Measurements from ENCODE around the gene TIAM2.

TIAM2 gene

DNA sequence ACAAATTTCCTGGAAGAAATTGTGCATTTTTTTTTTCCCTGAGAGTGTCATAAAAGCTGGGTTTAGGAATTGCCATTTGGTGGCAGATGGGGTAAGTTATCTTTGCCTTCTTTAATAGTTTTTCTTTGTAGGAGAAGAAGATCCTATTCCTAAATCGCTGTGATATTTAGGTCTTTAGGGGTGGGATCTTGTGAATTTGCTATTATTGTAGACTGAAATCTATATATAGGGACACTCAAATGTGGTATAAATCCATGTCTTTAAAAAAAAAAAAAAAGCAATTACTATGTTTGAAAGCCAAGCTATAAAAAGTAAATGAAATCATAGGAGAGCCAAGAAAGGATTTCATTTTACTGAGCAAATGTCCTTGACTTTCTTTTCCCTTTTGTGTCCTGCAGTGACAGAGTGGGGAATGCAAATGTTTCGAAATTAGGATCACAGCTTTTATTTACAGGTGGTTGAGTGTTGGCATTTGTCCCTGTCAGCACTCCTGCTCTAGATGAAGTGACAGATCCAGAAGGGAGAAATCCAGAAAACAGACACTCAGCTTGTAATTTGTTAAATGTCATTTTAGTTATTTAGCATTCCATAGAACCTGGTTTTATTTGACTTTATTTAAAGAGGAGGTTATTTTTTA, 29.4 kb downstream of the TIAM2 start:
- DNase-seq (ENCODE audit: low spot score) = no peak

DNA sequence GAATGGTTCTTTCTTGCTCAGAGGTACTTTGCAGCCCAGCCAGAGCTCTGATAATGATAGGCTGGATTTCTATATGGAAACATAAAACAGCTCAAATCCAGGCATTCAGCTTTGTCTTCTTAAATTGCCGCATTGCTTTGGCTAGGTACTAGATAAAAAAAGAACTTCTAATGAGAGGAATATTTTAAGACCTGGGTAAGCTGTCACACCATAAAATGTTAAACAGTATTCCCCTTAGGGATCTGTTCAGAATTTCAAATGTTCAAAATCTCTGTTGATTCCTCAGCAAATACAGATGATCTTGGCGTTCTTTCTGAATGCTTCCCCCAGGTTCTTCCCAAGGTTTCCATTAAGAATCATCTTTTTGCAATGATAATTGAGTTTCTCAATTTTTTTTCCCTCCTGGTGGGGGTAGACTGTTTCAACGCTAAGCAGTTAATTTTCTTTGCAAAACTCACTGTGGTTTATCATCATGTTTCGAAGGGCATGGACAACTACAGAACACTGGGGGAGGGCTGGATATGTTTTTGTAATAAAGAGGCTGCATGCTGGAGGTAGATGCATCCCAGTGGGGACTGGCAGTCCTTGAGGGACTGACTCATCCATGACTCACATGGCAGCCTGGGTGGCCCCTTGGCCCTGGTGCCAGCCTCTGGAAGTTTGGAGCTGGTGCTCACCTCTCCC, 31.0 kb downstream of the TIAM2 start:
- no peak for DNase-seq (ENCODE audit: low spot score)

DNA sequence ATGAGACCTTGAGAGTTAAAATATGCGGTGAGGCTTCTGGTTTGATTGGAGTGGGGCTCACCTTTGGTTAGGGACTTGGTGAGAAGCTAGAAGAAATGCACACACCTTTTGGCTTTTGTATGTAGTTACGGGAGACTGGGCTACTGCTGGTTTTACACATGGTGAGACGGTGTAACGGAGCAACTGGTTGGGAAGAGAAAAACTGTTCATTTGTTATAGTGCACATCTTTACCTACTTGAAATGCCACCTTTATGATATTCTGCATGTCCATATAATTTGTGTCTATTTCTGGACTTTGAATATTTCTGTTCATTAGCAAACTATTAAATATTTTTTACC, 31.6 kb downstream of the TIAM2 start:
- no peak for DNase-seq (ENCODE audit: low spot score)

DNA sequence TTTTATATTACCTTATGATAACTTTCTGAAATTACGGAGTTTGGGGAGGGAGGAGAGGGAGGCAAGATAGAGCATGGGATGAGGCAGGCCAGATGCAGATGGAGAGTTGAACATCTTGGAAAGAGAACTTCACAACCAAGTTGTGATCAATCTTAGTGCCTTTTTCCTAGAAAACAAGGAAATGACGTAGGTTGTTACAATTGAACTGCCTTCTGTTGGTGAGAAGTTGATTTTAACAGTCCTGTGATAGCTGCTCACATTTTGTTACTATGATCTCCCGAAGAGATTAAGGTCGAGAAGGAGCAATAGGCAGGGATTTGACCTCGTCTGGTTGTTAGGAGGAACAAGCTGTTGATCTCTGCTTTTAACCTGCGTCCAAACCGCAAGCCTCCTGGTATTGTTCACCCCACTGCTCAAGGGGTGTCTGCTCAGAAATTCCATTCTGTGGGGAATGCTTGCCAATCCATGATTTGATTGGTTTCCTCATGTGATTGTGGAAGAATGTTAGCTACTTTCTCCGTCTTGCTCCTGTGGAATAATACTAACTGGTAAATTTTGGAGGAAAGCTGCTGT, 35.1 kb downstream of the TIAM2 start:
- DNase-seq (ENCODE audit: low spot score) = no peak

DNA sequence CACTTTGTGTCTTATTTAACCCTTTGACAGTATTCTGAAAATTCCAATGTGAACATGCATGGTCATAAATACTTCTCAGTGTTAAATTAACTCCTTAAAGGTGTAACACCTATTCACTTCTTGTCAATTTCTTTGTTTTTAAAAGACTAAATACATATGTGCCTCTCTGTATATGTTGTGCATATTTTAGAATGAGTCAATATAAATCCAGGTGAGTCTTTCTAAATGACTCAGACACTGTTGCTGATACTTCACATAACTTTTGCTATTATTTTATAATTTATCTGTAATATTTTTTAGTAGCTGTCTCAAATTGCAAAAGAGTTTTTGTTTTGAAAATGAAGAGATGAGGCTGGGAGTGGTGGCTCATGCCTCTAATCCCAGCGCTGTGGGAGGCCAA, 36.0 kb downstream of the TIAM2 start:
- DNase-seq (ENCODE audit: low spot score) = no peak

DNA sequence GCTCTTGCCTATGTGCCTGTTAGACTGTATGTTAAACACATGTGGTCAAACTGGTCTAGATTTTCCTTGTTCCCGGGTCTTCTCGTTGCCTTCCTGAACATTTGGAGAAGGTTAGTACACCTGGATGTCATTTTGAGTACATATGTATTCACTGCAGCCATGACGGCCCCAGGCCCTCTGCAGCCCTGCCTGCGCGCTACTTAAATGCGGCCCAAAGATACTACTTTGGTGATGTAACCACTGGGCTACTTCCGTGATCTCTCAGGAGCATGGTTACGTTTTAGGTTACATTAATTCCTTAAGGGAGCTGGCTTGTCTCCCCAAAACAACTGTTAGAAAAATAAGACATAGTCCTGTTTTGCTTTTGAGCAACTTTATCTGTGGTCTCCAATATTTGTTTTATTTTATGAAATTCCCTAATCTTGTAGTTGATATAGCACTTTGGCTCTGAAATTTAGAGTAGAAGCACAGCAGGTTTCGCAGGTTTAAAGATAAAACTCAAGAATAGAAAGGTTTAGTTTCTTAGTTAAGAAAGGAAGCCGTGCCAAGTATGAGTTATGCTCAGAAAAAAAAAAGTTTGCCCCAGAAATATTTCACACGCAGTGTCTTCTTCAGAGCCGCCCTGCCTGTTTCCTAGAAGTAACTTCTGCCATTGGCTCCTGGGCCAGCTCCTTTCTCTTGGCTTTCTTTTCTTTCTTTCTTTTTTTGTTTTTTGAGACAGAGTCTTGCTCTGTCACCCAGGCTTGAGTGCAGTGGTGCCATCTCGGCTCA, 38.1 kb downstream of the TIAM2 start:
- DNase-seq (ENCODE audit: low spot score) = no peak

DNA sequence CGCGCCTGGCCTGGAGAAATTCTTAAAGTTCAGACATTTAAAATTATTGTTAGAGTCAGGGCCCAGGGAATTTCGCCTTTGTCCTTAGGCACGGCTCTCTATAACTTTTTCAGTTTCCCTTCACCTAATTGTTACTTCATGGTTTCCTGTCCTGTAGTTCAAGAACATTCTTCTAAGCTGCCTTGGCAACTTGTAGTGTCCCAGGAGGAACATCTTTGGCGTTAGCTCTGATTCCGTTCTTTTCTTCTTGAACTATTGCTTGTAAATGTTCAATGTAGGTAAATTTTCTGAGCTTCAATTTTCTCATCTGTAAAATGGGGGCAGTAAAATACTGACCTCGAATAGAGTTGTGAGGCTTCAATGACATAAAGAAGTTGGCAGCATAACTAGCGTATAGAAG, 41.8 kb downstream of the TIAM2 start:
- DNase-seq (ENCODE audit: low spot score) = no peak

DNA sequence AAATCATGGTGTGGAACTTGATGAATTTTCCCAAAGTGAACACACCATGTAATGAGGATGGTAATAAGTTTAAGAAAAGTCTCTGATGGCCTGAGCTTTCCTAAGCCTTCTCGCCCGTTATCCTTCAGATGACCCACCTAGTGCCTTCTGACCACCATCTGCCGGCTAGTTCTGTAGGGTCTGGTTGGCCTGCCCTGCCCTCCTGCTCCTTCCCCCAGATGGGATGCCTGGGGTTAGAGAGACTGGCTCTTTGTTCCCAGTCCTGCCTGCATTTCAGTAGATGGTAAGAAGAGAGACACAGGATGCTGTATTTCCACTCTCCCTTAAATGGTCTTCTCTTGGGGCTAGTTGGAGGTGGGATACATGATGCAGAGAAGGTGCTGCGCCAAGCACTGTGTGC, 43.0 kb downstream of the TIAM2 start:
- DNase-seq (ENCODE audit: low spot score) = no peak

DNA sequence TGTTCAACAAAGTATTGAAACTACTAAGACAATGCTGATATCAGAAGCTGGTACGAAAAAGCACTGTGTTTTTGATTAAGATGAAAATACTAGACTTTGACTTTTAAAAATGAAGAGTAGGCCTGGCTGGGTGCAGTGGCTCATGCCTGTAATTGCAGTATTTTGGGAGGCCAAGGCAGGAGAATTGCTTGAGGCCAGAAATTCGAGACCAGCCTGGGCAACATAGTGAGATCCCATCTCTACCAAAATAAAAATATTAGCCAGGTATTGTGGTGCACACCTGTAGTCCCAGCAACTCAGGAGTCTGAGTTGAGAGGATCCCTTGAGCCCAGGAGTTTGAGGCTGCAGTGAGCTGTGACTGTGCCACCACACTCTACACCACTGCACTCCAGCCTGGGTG, 43.4 kb downstream of the TIAM2 start:
- no peak for DNase-seq (ENCODE audit: low spot score)

DNA sequence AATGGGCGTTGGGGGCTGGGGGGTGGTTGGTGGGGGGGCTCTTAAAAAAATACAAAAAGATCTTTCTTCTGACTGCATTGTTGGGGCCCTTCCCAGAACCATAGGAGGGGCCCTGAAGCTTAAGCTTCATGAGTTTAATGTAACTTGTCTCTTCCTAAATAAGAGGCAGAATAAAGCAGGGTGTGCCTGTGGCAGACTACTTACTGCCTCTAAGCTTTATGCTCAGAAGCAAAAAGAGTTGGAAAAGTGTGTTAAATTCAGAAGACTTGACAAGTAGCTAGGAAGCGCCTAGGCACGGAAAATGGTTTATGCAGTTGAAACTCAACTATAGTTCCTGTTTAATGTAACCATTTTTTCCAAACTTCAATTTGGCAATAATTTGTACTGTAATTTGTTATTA, 44.5 kb downstream of the TIAM2 start:
- DNase-seq (ENCODE audit: low spot score) = no peak

DNA sequence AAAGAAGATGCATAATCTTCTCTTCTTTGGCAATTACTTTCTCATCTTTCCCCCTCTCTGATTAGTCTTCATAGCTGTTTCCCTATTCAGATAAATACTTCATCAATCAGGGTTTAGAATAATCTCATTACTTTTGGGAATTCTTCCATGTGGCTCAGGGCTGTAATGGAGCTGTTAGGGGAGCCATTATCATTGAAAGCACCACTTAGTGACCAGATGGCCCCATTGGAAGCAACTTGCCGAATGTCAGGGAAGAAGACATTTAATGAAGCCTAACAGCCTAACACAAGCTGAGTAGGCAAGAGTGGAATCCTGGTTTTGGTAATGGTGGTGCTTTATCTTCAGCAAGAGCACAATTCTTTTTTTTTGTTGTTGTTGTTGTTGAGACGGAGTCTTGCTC, 45.0 kb downstream of the TIAM2 start:
- no peak for DNase-seq (ENCODE audit: low spot score)

DNA sequence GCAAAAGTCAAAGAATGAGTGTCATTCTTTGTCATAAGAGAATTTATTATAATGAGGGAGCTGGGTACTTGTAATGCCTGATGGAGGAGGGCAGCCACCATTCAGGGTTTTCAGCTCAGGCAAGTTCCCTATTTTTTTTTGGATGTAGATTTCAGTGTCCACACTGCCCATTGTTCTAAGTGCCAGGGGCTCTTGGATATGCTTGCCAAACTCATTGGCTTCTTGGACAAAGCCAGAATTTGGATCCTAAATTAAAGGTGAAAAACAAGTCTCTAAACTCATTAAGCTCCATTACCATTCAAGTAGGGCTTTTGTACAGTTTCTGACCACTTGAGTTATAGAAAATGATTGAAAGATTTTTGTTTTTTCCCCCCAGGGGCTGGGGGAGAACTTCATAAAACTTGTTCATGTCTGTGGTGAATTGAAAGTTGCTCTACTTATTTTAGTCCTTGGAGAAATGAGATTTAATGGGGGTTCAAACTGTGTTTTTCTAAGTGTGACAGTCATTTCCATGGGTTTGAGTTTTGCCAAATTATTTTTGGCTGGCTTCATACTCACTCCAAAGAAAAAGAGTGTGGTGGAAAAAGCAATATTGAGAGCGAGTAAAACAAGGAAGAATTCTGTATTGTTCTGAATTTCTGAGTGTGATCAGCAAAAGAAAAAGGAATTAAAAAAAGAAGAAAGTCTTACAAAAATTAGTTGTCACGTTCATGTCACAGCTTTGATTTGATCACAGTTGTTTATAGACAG, 46.0 kb downstream of the TIAM2 start:
- DNase-seq (ENCODE audit: low spot score) = no peak

DNA sequence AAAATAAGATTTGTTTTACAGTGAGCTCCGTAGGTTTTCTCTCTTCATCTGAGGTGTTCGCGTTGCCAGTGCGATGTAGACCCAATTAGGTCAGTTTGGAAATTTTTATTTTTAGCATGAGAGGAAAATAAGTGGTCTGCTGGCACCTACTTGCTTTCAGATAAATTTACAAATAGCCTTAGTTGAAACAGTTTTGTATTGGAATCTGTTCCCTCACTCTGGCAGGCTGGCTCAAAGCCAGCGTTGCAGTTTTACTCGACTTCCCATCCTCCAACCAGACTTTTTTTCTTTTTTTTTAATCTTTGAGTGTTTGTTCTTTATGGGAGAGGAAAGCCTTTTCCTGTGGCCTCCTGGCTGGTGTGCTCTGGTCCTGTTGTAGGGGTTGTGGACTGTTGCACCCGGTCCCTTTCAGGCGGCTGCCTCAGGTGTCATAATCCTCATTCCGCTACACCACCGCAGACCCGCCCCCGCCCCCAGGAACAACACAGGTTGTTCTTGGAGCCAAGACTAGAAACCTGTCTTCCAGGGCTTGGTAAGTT, 46.7 kb downstream of the TIAM2 start:
- no peak for DNase-seq (ENCODE audit: low spot score)

DNA sequence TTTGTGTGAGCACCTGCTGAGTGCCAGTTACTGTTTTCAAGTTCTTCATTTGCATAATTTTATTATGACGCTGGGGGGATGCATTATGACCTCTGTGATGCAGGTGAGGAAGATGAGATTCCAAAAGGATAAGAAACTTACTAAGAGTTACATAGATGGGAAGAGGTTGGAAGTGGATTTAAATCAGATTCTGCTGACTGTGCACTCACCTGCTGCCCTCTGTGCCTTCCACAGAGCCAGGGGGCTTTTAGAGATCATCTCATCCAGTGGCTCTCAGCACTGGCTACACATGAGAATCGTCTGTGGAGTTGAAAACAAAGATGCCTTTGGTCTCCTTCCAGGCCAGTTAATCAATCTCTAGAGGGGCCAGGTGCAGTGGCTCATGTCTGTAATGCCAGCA, 47.9 kb downstream of the TIAM2 start:
- no peak for DNase-seq (ENCODE audit: low spot score)

DNA sequence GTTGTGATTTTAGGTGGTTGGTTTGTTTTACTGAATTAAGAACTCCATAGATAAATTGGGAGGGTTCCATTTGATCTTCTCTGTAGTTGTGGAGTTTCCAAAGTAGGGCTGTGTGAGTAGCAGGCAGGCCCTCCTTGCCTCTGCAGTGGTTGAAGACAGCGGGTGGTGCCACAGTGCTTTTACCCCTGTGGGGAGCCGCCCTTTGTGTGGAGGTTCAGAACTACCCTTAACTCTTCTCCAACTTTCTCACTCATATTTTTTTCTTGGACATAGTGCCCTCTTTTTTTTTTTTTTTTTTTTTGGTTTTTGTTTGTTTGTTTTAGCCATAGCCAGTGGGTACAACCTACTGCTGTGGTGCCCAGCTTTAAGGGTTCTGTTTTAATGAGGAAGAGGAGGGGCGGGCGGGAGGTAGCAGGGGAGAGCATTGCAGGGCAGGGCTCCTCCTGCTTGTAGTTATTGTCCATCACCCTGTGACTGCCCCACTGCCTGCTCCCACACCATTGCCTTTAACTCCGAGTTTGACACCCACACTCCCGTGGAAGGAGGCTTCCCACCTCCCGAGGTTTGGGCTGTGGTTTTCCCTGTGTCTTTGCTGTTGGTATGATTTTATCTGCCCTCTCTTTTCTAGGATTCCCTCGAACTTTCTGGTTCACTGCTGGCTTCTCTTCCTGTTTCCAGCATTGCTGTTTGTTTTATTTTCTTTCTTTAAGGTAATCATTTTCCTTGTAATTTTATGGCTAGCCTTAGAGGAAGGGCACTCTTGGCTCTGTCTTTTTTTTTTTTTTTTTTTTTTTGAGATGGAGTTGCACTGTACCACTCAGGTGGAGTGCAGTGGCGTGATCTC, 50.7 kb downstream of the TIAM2 start:
- no peak for DNase-seq (ENCODE audit: low spot score)

DNA sequence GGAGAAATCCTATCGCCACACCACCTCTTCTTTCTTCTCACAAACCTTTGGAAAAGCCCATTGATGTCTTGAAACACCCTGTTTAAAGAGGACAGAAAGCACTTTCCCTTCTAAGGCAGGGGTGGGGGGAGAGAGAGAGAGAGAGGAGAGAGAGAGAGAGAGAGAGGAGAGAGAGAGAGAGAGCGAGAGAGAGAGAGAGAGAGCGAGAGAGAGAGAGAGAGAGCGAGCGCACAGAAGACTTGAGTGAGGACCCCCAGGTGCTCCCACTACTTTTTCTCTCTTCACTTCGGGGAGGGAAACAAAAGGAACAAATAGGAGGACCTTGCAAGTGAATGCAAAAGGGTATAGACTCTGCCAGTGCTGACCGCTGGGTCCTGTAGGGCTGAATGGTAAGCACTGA, 52.4 kb downstream of the TIAM2 start:
- DNase-seq (ENCODE audit: low spot score) = no peak

DNA sequence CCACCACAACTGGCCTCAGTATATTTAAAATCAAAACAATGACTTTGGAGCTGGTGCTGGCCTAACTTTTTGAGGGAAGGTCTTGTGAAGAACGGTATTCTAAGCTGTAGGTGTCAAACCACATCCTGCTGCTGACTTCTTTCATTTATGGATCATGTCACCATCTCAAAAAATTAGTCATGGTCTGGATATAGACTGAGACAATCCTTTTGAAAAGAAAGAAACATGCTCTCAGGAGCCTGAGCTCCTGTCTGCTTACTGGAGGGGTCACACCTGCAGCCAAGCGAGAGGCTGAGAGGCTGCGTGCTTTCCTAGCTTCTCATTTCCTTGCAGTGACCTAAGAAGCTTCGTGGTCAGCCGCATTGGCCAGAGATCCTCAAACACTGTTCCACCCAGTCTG, 55.2 kb downstream of the TIAM2 start:
- no peak for DNase-seq (ENCODE audit: low spot score)

DNA sequence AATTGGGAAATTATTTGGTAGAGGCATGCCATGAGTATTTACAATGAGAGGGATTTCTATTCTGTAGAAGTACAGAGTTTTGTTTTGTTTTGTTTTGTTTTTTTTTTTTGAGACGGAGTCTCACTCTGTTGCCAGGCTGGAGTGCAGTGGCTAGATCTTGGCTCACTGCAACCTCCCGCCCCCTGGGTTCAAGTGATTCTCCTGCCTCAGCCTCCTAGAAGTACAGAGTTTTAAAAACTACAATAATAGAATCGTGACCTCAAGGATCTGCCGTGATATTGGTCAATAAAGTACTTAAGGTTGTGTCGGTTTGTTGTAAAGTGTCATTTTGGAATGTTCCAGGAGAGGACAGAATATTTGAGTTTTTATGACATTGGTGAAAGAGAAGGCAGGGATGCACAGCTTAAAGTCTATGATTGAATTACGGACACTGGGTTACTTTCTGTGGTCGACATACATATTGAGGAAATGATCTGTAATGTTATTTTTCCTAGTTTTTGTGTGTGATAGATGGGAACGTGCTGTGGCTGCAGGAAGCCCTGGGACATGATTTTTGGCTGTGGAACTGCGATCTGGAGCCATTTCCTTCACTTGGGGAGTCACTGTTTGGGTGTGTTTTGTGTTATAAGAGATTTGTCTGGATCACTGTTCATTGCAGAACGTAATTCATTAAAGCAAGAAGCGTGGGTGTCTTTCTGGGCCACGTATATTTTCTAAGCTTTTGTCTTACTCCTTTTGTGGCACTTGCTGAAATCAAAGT, 59.6 kb downstream of the TIAM2 start:
- DNase-seq (ENCODE audit: low spot score) = no peak

DNA sequence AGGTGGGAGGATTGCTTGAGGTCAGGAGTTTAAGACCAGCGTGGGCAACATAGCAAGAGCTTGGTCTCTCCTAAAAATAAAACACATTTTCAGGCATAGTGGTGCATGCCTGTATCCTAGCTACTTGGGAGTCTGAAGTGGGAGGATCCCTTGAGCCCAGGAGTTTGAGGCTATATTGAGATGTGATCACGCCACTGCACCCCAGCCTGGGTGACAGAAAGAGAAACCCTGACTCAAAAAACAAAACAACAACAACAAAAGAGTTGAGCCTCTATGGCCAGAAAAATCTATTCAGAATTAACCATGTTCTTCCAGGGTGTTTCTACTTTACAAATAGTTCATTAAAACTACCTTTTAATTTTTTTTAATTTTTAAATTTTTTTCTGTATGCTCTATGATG, 60.6 kb downstream of the TIAM2 start:
- DNase-seq (ENCODE audit: low spot score) = no peak

DNA sequence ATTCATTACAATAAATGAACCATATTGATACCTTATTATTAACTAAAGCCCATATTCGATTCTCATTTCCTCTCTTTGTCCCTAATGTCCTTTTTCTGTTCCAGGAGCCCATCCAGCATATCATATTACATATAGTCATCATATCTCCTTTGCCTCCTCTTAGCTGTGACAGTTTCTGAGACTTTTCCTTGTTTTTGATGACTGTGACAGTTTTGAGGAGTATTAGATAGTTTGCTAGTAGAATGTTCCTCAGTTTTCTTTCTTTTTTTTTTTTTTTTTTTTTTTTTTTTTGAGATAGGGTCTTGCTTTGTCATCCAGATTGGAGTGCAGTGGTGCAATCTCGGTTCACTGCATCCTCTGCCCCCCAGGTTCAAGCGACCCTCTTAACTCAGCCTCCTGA, 61.6 kb downstream of the TIAM2 start:
- no peak for DNase-seq (ENCODE audit: low spot score)

DNA sequence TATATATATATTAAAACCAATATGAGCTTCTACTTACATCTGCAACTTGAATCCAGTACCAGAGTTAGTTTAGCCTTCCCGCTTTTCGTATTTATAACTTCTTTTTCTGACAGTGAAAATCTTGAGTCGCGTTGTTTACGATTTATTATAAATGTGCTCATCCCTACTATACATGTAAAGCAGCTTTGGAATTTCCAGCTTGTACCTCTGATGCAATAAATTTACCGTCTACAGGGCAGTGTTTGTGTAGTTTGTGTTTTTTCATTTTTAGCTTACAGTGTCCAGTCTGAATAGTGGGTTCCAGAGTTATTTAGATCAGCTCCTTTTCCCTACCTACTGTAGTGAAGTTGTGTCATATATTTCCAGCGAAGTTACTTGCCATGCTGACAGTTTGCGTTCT, 66.3 kb downstream of the TIAM2 start:
- no peak for DNase-seq (ENCODE audit: low spot score)

Data from NAMALWA (cell line).